OCI-LY7 (cell line): ENCODE results near the gene CGA. TPM values are rescaled to one million over a fixed set of nuclear protein-coding genes. Genes with fewer than 3 reads are reported as not detected.
A peak's percentile ranks its signal among the peaks of the same experiment; 100 is the strongest.
"Not testable (repeated sequence)": the region's sequence is repeated elsewhere in the genome, so short reads cannot be mapped to it uniquely, and the experiment has no call there.

Experiments
- Bru-seq: library from RNA; stranded (reverse); fragments of 400-500 nt; gene quantifications from one replicate; lab custom pipeline; 2021; lab: Mats Ljungman, UMichigan
- BruChase-seq, 2 experiments: library from RNA; stranded (reverse); fragments of 400-500 nt; gene quantifications; one replicate each; lab custom pipeline; 2021; lab: Mats Ljungman, UMichigan
- BruUV-seq: library from RNA; stranded (reverse); fragments of 400-500 nt; replicated peaks from 2 replicates; lab custom pipeline; 2021; lab: Mats Ljungman, UMichigan
- CTCF ChIA-PET: fragments of 300-600 bp; sonication (Branson Sonifier 250); formaldehyde crosslinking; loops from one replicate; lab custom pipeline; 2022; ENCODE audit warnings: antibody characterized with exemption; ENCODE audit not compliant: unreplicated experiment; lab: Charles Lee
- POLR2A ChIA-PET: fragments of 300-600 bp; sonication (Branson Sonifier 250); formaldehyde crosslinking; loops from one replicate; lab custom pipeline; 2022; ENCODE audit warnings: antibody characterized with exemption; lab: Charles Lee
- DNase-seq: peaks from one replicate; pipeline ENCODE4 v3.0.0-alpha.2; 2015; ENCODE audit warnings: low spot score
- H2AFZ ChIP-seq: fragments of 200-600 bp; sonication (generic), shearing (Covaris generic); 2 replicates; pipeline ENCODE4 v1.6.1; 2014; ENCODE audit warnings: mild to moderate bottlenecking, antibody characterized with exemption, low read length, moderate library complexity
- H3K27ac ChIP-seq: fragments of 200-600 bp; sonication (generic); 2 replicates; pipeline ENCODE4 v1.5.1; 2014; ENCODE audit warnings: mixed run types, low read depth, mild to moderate bottlenecking, moderate library complexity, low read length, inconsistent platforms; ENCODE audit not compliant: poor library complexity, severe bottlenecking
- H3K36me3 ChIP-seq: fragments of 200-600 bp; sonication (generic); 2 replicates; pipeline ENCODE4 v1.6.1; 2014; ENCODE audit warnings: mild to moderate bottlenecking, antibody characterized with exemption, low read length, moderate library complexity, mixed read lengths; ENCODE audit not compliant: insufficient read depth
- H3K4me1 ChIP-seq: fragments of 200-600 bp; sonication (generic); 2 replicates; pipeline ENCODE4 v1.5.1; 2014; ENCODE audit warnings: mild to moderate bottlenecking, low read length; ENCODE audit not compliant: insufficient read depth, poor library complexity, severe bottlenecking
- H3K4me2 ChIP-seq: fragments of 200-600 bp; sonication (generic); 2 replicates; pipeline ENCODE4 v1.6.1; 2014; ENCODE audit warnings: mild to moderate bottlenecking, low read length
- H3K4me3 ChIP-seq: fragments of 200-600 bp; sonication (generic); 2 replicates; pipeline ENCODE4 v1.5.1; 2014; ENCODE audit warnings: mild to moderate bottlenecking, low read depth, low read length; ENCODE audit not compliant: poor library complexity, severe bottlenecking
- H3K79me2 ChIP-seq: fragments of 200-600 bp; sonication (generic); 2 replicates; pipeline ENCODE4 v1.6.1; 2016; ENCODE audit warnings: low read depth, mild to moderate bottlenecking, low read length, moderate library complexity, mixed read lengths; ENCODE audit not compliant: insufficient read depth
- H3K9me2 ChIP-seq: fragments of 200-600 bp; sonication (generic); 2 replicates; pipeline ENCODE4 v1.6.1; 2016; ENCODE audit warnings: mild to moderate bottlenecking, low read length, mixed read lengths; ENCODE audit not compliant: insufficient read depth
- H3K9me3 ChIP-seq: fragments of 200-600 bp; sonication (generic); 2 replicates; pipeline ENCODE4 v1.6.1; 2014; ENCODE audit warnings: mild to moderate bottlenecking, mixed run types, low read length, mixed read lengths
- H4K20me1 ChIP-seq: fragments of 200-600 bp; sonication (generic); 2 replicates; pipeline ENCODE4 v1.6.1; 2014; ENCODE audit warnings: mild to moderate bottlenecking, antibody characterized with exemption, low read length, moderate library complexity, mixed read lengths; ENCODE audit not compliant: insufficient read depth
- EZH2phosphoT487 ChIP-seq: fragments of 200-600 bp; sonication (generic); IDR thresholded peaks from 2 replicates; pipeline ENCODE4 v1.6.1; 2018; ENCODE audit warnings: low read depth, borderline replicate concordance, mild to moderate bottlenecking, mixed run types, antibody characterized with exemption, low read length, moderate library complexity, mixed read lengths
- intact Hi-C: fragments of 100-400 bp; cut with micrococcal nuclease; formaldehyde crosslinking; loops from one replicate; pipeline ENCODE4 v1.10.0; 2022; ENCODE audit not compliant: unreplicated experiment
- long read RNA-seq: library from polyadenylated mRNA; stranded (forward); transcript quantifications from one replicate; pipeline ENCODE4 v2.0.0, GENCODE V29; 2022
- total RNA-seq, 2 experiments: library from RNA; depleted of rRNA in 1 of 2; stranded (reverse); fragments of >200 nt in 1 of 2; shearing (Covaris generic) in 1 of 2; gene quantifications; 2 replicates each; pipeline ENCODE4 v1.2.3, GENCODE V29; 2014 to 2022
- TF ChIP-seq, protein P1 (sequence below): fragments of 200-600 bp; sonication (generic); conservative IDR thresholded peaks from 2 replicates; pipeline ENCODE4 v1.5.1; 2014; ENCODE audit warnings: mild to moderate bottlenecking, antibody characterized with exemption, low read length, moderate library complexity, mixed read lengths

The CGA gene
- not detected in 2 replicates for total RNA-seq (2014; rRNA removed; shearing (Covaris generic))
- total RNA-seq (2022) = not detected in 2 replicates
- not detected for Bru-seq, nascent RNA
- BruChase-seq, experiment 1, labeled RNA remaining after a 6-hour chase = not detected
- BruChase-seq, experiment 2, labeled RNA remaining after a 2-hour chase = not detected
- long read RNA-seq = 0 reads

DNA sequence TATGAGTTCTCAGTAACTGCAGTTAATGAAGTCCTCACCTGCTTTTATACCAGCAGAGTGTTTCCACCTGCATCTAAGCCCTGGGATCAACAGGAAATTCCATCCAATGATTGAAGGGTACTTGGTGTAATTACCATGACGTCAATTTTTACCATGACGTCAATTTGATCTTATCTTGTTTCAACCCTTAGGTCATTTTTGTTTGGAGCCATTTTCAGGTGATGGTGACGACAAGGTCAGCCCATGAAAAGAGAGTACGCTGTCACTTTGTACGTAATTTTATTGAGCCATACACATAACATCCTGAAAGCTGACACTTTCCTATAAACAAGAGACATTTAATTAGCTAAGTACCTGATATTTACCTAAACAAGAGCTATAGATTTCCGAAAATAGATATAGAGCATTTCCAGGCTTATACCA is at the start of gene CGA:
Gene CGA, minus strand, starts transcription at position 20 of the 423 bp plus-strand sequence. CDS start 6,906 bp downstream, outside the sequence.
- no peak within 1 kb of the TSS for H3K4me2 ChIP-seq
- CTCF ChIA-PET = no interaction called here
- no peaks in the 10 kb centered on the region for H3K79me2 ChIP-seq

DNA sequence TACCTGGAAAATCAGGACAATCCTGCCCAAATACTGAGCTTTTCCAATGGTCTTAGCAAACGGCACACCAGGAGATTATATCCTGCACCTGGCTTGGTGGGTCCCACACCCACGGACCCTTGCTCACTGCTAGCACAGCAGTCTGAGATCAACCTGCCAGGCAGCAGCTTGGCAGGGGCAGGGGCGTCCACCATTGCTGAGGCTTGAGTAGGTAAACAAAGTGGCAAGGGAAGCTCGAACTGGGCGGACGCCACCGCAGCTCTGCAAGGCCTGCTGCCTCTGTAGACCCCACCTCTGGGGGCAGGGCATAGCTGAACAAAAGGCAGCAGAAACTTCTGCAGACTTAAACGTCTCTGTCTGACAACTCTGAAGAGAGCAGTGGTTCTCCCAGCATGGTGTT is 45.0 kb upstream of the CGA start:
- intact Hi-C loops = loop anchor here (1.0 to 10.0 kb wide), 3 partner anchors 97 to 251 kb away; no protein-coding TSS in a partner anchor
- POLR2A ChIA-PET = not testable (repeated sequence)

More for the DNA sequence above, at the start of gene CGA:
- no peak within 1 kb of the TSS for H3K27ac ChIP-seq
- BruUV-seq = no TSS peak
- no peaks in the 10 kb centered on the region for H4K20me1 ChIP-seq
- no peak for TF ChIP-seq EZH2phosphoT487
- TF ChIP-seq, protein P1, sequence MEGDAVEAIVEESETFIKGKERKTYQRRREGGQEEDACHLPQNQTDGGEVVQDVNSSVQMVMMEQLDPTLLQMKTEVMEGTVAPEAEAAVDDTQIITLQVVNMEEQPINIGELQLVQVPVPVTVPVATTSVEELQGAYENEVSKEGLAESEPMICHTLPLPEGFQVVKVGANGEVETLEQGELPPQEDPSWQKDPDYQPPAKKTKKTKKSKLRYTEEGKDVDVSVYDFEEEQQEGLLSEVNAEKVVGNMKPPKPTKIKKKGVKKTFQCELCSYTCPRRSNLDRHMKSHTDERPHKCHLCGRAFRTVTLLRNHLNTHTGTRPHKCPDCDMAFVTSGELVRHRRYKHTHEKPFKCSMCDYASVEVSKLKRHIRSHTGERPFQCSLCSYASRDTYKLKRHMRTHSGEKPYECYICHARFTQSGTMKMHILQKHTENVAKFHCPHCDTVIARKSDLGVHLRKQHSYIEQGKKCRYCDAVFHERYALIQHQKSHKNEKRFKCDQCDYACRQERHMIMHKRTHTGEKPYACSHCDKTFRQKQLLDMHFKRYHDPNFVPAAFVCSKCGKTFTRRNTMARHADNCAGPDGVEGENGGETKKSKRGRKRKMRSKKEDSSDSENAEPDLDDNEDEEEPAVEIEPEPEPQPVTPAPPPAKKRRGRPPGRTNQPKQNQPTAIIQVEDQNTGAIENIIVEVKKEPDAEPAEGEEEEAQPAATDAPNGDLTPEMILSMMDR = no peak
- H3K36me3 ChIP-seq = no peaks in the 10 kb centered on the region
- no peaks in the 10 kb centered on the region for H3K4me1 ChIP-seq
- POLR2A ChIA-PET = interaction anchor here (0.6 kb wide), 2 partner anchors 10 to 15 kb away, joined by 3 to 4 read pairs; no protein-coding TSS in a partner anchor
- no peak within 1 kb of the TSS for H2AFZ ChIP-seq
- no peak for DNase-seq
- no peak within 1 kb of the TSS for H3K4me3 ChIP-seq
- no peaks in the 10 kb centered on the region for H3K9me2 ChIP-seq
- intact Hi-C loops = no loop called here
- no peaks in the 10 kb centered on the region for H3K9me3 ChIP-seq

DNA sequence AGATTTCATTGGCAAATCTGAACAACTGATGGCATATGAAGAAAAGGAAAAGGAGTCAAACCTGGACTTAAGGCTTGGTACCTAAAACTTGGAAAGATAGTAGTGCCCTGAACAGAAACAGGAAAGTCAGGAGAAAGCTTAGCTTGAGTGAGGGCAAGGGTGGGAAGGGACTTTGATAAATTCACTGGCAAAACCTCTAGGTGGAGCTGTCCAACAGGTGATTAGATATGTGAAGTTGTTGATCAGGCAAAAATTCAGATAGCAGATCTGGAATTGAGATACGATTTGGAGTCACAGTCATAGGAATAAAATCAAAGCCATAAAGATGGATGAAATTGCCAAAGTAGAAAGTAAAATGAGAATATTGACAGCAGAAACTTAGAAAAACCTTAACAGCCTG is 44.3 kb upstream of the CGA start:
- Histone ChIP-seq H3K27ac (no peak overlapping the region), H3K4me3 (no peak overlapping the region), H3K9me2 (no peaks in the 10 kb centered on the region), H3K4me1 (no peaks in the 10 kb centered on the region), H3K4me2 (no peak overlapping the region), H3K36me3 (no peaks in the 10 kb centered on the region), H4K20me1 (no peaks in the 10 kb centered on the region), H3K9me3 (no peaks in the 10 kb centered on the region), H3K79me2 (no peaks in the 10 kb centered on the region), H2AFZ (no peak overlapping the region)
- intact Hi-C loops = loop anchor here (1.0 to 10.0 kb wide), 3 partner anchors 98 to 252 kb away; no protein-coding TSS in a partner anchor
- TF ChIP-seq, protein P1 = peak; percentile 90
- no peak for TF ChIP-seq EZH2phosphoT487
- peak; percentile 67 for DNase-seq
- POLR2A ChIA-PET = interaction anchor here (0.6 kb wide), 1 partner anchor 211 kb away, joined by 3 read pairs; no protein-coding TSS in a partner anchor
- BruUV-seq = no TSS peak
- CTCF ChIA-PET = interaction anchor here (0.8 kb wide), 1 partner anchor 258 kb away, joined by 3 read pairs; no protein-coding TSS in a partner anchor

More for the DNA sequence above, 45.0 kb upstream of the CGA start:
- H2AFZ ChIP-seq, H3K9me2 ChIP-seq, DNase-seq, H3K4me3 ChIP-seq, H3K9me3 ChIP-seq, H4K20me1 ChIP-seq, H3K4me1 ChIP-seq, H3K36me3 ChIP-seq, H3K27ac ChIP-seq, BruUV-seq, H3K4me2 ChIP-seq, H3K79me2 ChIP-seq: not testable (repeated sequence)
- CTCF ChIA-PET = interaction anchor here (0.8 kb wide), 1 partner anchor 257 kb away, joined by 3 read pairs; no protein-coding TSS in a partner anchor
